ENCODE measurements around the gene CELF2. TPM values are rescaled to one million over a fixed set of nuclear protein-coding genes. Genes with fewer than 3 reads are reported as not detected.

Gene CELF2
- total RNA-seq, 1 donor from 2014 or later, result 110 TPM

GRCh38 chr10:11286261-11286852 is 268.7 kb downstream of the CELF2 start:
- H3K27me3 ChIP-seq, result no peaks in the 10 kb centered on the region
- H3K4me1 ChIP-seq, result no peaks in the 10 kb centered on the region
- H3K4me3 ChIP-seq, result no peak overlapping the region
- peaks cover 55% of the 10 kb centered on the region for H3K36me3 ChIP-seq
- DNase-seq (no peak), ATAC-seq (peak; percentile 59)
- intact Hi-C loops (cut with DNase I), result no loop called here
- H3K9me3 ChIP-seq, result no peaks in the 10 kb centered on the region
- H3K27ac ChIP-seq, result no peak overlapping the region
- no peak for TF ChIP-seq CTCF (IDR thresholded peaks at IDR 0.05)

- intact Hi-C loops (cut with DNase I), result no loop called here
Measured at GRCh38 chr10:11288302-11288701, 270.6 kb downstream of the CELF2 start.

GRCh38 chr10:11290156-11290890 is 272.7 kb downstream of the CELF2 start:
- DNase-seq (no peak), ATAC-seq (no peak)
- intact Hi-C loops (cut with DNase I), result no loop called here
- no peaks in the 10 kb centered on the region for H3K4me1 ChIP-seq
- peaks cover 76% of the 10 kb centered on the region for H3K36me3 ChIP-seq
- H3K9me3 ChIP-seq, result no peaks in the 10 kb centered on the region
- H3K4me3 ChIP-seq, result no peak overlapping the region
- H3K27me3 ChIP-seq, result no peaks in the 10 kb centered on the region
- H3K27ac ChIP-seq, result no peak overlapping the region
- TF ChIP-seq CTCF (IDR thresholded peaks at IDR 0.05), result no peak

More at GRCh38 chr10:11288302-11288701, 270.6 kb downstream of the CELF2 start:
- ATAC-seq (no peak), DNase-seq (no peak)
- Histone ChIP-seq H3K27me3 (no peaks in the 10 kb centered on the region), H3K27ac (no peak overlapping the region), H3K4me3 (no peak overlapping the region), H3K9me3 (no peaks in the 10 kb centered on the region), H3K36me3 (peaks cover 58% of the 10 kb centered on the region), H3K4me1 (no peaks in the 10 kb centered on the region)
- TF ChIP-seq CTCF (IDR thresholded peaks at IDR 0.05), result no peak

GRCh38 chr10:11292576-11293302 is 275.1 kb downstream of the CELF2 start:
- H3K27ac ChIP-seq, result no peak overlapping the region
- H3K36me3 ChIP-seq, result peaks cover 95% of the 10 kb centered on the region
- no peaks in the 10 kb centered on the region for H3K4me1 ChIP-seq
- H3K27me3 ChIP-seq, result no peaks in the 10 kb centered on the region
- intact Hi-C loops (cut with DNase I), result no loop called here
- no peak for TF ChIP-seq CTCF (IDR thresholded peaks at IDR 0.05)
- DNase-seq, result no peak
- no peaks in the 10 kb centered on the region for H3K9me3 ChIP-seq
- H3K4me3 ChIP-seq, result no peak overlapping the region
- no peak for ATAC-seq

- DNase-seq (no peak), ATAC-seq (peak; percentile 17)
- Histone ChIP-seq H3K36me3 (peaks cover 95% of the 10 kb centered on the region), H3K27ac (no peak overlapping the region), H3K4me1 (no peaks in the 10 kb centered on the region), H3K4me3 (no peak overlapping the region), H3K9me3 (no peaks in the 10 kb centered on the region), H3K27me3 (no peaks in the 10 kb centered on the region)
- intact Hi-C loops (cut with DNase I), result no loop called here
- TF ChIP-seq CTCF (IDR thresholded peaks at IDR 0.05), result no peak
Measured at GRCh38 chr10:11293332-11293731, 275.7 kb downstream of the CELF2 start.
